ENCODE measurements around the gene PIK3CB. TPM values are rescaled to one million over a fixed set of nuclear protein-coding genes. Genes with fewer than 3 reads are reported as not detected.

Gene PIK3CB
- polyA plus RNA-seq, 1 donor from 2014 or later = 11.5 TPM

GRCh38 chr3:138877226-138877625 is 42.5 kb upstream of the PIK3CB start:
- Histone ChIP-seq H4K20me1 (ENCODE audit: insufficient read depth) (no peaks in the 10 kb centered on the region), H3K4me2 (ENCODE audit: low read length) (no peak overlapping the region), H3K4me3 (ENCODE audit: low read length) (no peak overlapping the region), H3K9me3 (ENCODE audit: low read length) (no peaks in the 10 kb centered on the region), H2AFZ (ENCODE audit: low read depth, low read length) (no peak overlapping the region), H3K36me3 (ENCODE audit: insufficient read depth, low read length) (no peaks in the 10 kb centered on the region), H3K27ac (ENCODE audit: low read length) (no peak overlapping the region), H3K27me3 (ENCODE audit: insufficient read depth, low read depth, low read length) (no peaks in the 10 kb centered on the region), H3F3A (ENCODE audit: insufficient read depth, low read length, poor library complexity, severe bottlenecking) (no peaks in the 10 kb centered on the region), H3K9ac (ENCODE audit: low read length) (no peak overlapping the region), H3K9me2 (ENCODE audit: insufficient read depth, low read length) (no peaks in the 10 kb centered on the region), H3K79me2 (replicated peaks; ENCODE audit: insufficient read depth, low read length) (no peaks in the 10 kb centered on the region)
- TF ChIP-seq CTCF (IDR thresholded peaks at IDR 0.05; ENCODE audit: poor library complexity, severe bottlenecking) (no peak), EP300 (conservative IDR thresholded peaks at IDR 0.05; ENCODE audit: poor library complexity, severe bottlenecking) (no peak), SMC3 (conservative IDR thresholded peaks at IDR 0.05; ENCODE audit: poor library complexity) (no peak)

- Histone ChIP-seq H3K4me2 (ENCODE audit: low read length) (no peak overlapping the region), H2AFZ (ENCODE audit: low read depth, low read length) (no peak overlapping the region)
- TF ChIP-seq MXI1 (conservative IDR thresholded peaks at IDR 0.05; ENCODE audit: poor library complexity, severe bottlenecking) (no peak), SMC3 (conservative IDR thresholded peaks at IDR 0.05; ENCODE audit: poor library complexity) (no peak), CTCF (IDR thresholded peaks at IDR 0.05; ENCODE audit: poor library complexity, severe bottlenecking) (no peak), EZH2 (IDR thresholded peaks at IDR 0.05; ENCODE audit: borderline replicate concordance, insufficient read depth, low read length, poor library complexity, severe bottlenecking) (no peak), REST (IDR thresholded peaks at IDR 0.05; ENCODE audit: borderline replicate concordance) (no peak), TAF1 (IDR thresholded peaks at IDR 0.05; ENCODE audit: low read depth) (no peak), RAD21 (conservative IDR thresholded peaks at IDR 0.05) (no peak), POLR2AphosphoS5 (IDR thresholded peaks at IDR 0.05) (no peak), EP300 (conservative IDR thresholded peaks at IDR 0.05; ENCODE audit: poor library complexity, severe bottlenecking) (no peak)
These were observed 41.3 kb upstream of the PIK3CB start for GRCh38 chr3:138875754-138876664.

More at GRCh38 chr3:138875754-138876664, 41.3 kb upstream of the PIK3CB start:
- Histone ChIP-seq H3K27ac (ENCODE audit: low read length) (no peak overlapping the region), H3F3A (ENCODE audit: insufficient read depth, low read length, poor library complexity, severe bottlenecking) (no peaks in the 10 kb centered on the region), H3K9me3 (ENCODE audit: low read length) (no peaks in the 10 kb centered on the region), H4K20me1 (ENCODE audit: insufficient read depth) (no peaks in the 10 kb centered on the region), H3K9me2 (ENCODE audit: insufficient read depth, low read length) (no peaks in the 10 kb centered on the region), H3K4me3 (ENCODE audit: low read length) (no peak overlapping the region), H3K36me3 (ENCODE audit: insufficient read depth, low read length) (no peaks in the 10 kb centered on the region), H3K27me3 (ENCODE audit: insufficient read depth, low read depth, low read length) (no peaks in the 10 kb centered on the region), H3K79me2 (replicated peaks; ENCODE audit: insufficient read depth, low read length) (no peaks in the 10 kb centered on the region), H3K9ac (ENCODE audit: low read length) (no peak overlapping the region)
